Dendritic cell treated with granulocyte-macrophage colony-stimulating factor and Interleukin-4, amounts not matched to agents 40 ng/mL and 50 ng/mL, for 4 days (primary cell): ENCODE measurements around the gene OPALIN.

Experiments
- H3K27ac Mint-ChIP-seq: one replicate; pipeline ENCODE4 v1.8.0; 2022; ENCODE audit warnings: mild to moderate bottlenecking, mixed read lengths
- H3K27me3 Mint-ChIP-seq: one replicate; pipeline ENCODE4 v1.8.0; 2022; ENCODE audit warnings: mild to moderate bottlenecking, mixed read lengths
- H3K36me3 Mint-ChIP-seq: one replicate; pipeline ENCODE4 v1.8.0; 2022; ENCODE audit warnings: low read depth, mixed read lengths
- H3K4me1 Mint-ChIP-seq: one replicate; pipeline ENCODE4 v1.8.0; 2022; ENCODE audit warnings: low read depth, mixed read lengths
- H3K4me3 Mint-ChIP-seq: one replicate; pipeline ENCODE4 v1.8.0; 2022; ENCODE audit warnings: mild to moderate bottlenecking, moderate library complexity, mixed read lengths
- H3K9me3 Mint-ChIP-seq: one replicate; pipeline ENCODE4 v1.8.0; 2022; ENCODE audit warnings: mixed read lengths
- intact Hi-C: fragments of 100-400 bp; cut with micrococcal nuclease; formaldehyde crosslinking; loops from one replicate; pipeline ENCODE4 v1.15.0; 2022

OPALIN gene

GRCh38 chr10:96358851-96359540 is at the start of gene OPALIN:
OPALIN (minus strand) TSS chr10:96359002; CDS start chr10:96358896, 106 bp downstream.
- H3K4me3 Mint-ChIP-seq = no peak within 1 kb of the TSS
- H3K27ac Mint-ChIP-seq = no peak within 1 kb of the TSS
- no peaks in the 10 kb centered on the region for H3K4me1 Mint-ChIP-seq
- H3K27me3 Mint-ChIP-seq = peaks cover 5% of the 10 kb centered on the region
- intact Hi-C loops = no loop called here
- H3K9me3 Mint-ChIP-seq = no peaks in the 10 kb centered on the region
- H3K36me3 Mint-ChIP-seq = no peaks in the 10 kb centered on the region

GRCh38 chr10:96408201-96408600 is 49.4 kb upstream of the OPALIN start:
- Mint-ChIP-seq H3K36me3 (no peaks in the 10 kb centered on the region), H3K9me3 (no peaks in the 10 kb centered on the region), H3K27me3 (peaks cover 33% of the 10 kb centered on the region), H3K27ac (no peak overlapping the region), H3K4me3 (no peak overlapping the region), H3K4me1 (no peaks in the 10 kb centered on the region)
- intact Hi-C loops = no loop called here

DNA sequence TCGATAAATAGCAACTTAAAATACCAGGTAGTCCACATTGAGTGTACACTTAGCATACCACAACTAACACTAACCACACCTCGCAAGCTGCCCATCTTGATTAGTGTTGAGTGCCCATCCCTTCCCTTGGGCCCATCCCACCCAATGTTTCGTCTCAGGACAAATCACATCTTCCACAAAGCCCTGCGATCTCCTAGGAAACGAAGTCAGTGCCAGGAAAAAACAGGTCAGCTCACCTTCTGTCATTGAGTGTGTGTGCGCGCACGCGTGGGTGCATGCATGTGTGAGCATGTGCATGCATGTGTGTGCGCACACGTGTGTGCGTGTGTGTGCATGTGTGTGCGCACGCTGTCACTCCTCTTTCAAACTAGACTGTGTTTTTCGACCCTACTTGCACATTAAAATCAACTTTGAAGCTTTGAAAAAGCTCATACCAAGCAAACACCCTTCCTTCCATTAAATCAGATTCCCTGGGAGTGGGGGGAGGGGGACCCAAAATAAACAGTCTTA is 48.8 kb upstream of the OPALIN start:
- H3K4me3 Mint-ChIP-seq = no peak overlapping the region
- peaks cover 34% of the 10 kb centered on the region for H3K27me3 Mint-ChIP-seq
- H3K27ac Mint-ChIP-seq = no peak overlapping the region
- H3K4me1 Mint-ChIP-seq = no peaks in the 10 kb centered on the region
- H3K36me3 Mint-ChIP-seq = no peaks in the 10 kb centered on the region
- H3K9me3 Mint-ChIP-seq = no peaks in the 10 kb centered on the region
- intact Hi-C loops = no loop called here

DNA sequence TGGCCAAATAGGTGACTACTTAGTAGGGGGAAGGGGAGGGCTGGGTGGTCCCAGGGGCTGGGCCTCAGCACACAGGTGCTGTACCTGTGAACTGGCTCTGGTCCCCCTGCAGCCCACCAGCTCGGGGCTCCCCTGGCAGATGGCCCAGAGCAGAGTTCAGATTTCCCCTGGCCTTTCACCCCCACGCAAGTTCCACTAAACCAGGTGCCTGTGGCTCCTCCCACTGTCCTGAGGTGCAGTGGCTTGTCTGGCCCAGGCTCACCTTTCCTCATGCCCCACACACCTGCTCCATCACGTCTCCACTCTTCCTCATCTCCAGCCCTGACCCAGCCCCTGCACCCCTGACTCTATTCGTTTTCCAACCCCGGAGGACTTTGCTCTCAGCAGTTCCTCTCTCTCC is 47.3 kb upstream of the OPALIN start:
- intact Hi-C loops = no loop called here
- peaks cover 38% of the 10 kb centered on the region for H3K27me3 Mint-ChIP-seq
- H3K27ac Mint-ChIP-seq = no peak overlapping the region
- no peaks in the 10 kb centered on the region for H3K36me3 Mint-ChIP-seq
- no peaks in the 10 kb centered on the region for H3K9me3 Mint-ChIP-seq
- peaks cover 7% of the 10 kb centered on the region for H3K4me1 Mint-ChIP-seq
- H3K4me3 Mint-ChIP-seq = no peak overlapping the region

DNA sequence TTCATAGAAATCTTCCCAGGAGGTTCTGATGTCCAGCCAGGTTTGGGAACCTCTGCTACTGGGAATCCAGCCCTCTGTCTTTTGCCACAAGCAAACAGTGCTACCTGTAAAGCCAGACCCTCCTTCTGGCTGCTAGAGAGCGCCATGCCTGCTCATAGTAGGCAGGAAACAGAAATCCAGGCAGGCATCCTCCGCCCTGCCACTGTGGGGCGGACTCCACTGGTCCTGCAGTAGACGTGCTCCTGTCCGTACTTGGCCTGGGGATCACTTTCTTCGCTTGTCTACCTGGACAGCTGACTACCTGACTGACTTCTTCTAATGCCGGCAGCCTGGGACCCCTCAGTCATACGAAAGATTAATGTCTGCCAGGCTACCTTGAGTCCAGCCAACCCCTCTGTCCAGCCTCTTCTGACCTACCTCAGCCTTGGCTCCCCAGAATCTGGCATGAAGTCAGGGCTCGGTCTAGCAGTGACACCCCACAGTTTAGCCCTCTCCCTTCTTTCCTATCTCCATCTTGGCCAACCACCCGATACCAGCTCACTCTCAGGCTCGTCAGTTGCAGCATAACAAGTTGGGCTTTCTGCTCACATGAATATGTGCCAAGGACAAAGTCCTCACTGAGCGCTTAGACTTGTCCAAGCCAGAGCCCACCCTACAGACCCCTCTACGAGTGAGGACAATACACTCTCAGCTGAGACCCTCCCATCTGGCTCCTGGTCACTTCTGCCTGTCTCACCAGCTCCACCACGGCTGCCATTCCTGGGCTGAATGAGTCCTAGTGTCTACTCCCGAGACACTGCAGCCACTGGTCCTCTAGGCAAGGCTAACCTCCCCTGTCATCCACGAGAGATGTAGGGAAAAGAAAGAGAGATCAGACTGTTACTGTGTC is 43.9 kb upstream of the OPALIN start:
- Mint-ChIP-seq H3K27me3 (peaks cover 55% of the 10 kb centered on the region), H3K36me3 (no peaks in the 10 kb centered on the region), H3K27ac (no peak overlapping the region), H3K4me3 (no peak overlapping the region), H3K9me3 (no peaks in the 10 kb centered on the region), H3K4me1 (peaks cover 7% of the 10 kb centered on the region)
- intact Hi-C loops = no loop called here

GRCh38 chr10:96401036-96401435 is 42.2 kb upstream of the OPALIN start:
- H3K27ac Mint-ChIP-seq = no peak overlapping the region
- no peak overlapping the region for H3K4me3 Mint-ChIP-seq
- H3K9me3 Mint-ChIP-seq = no peaks in the 10 kb centered on the region
- intact Hi-C loops = no loop called here
- H3K36me3 Mint-ChIP-seq = no peaks in the 10 kb centered on the region
- peaks cover 52% of the 10 kb centered on the region for H3K27me3 Mint-ChIP-seq
- peaks cover 7% of the 10 kb centered on the region for H3K4me1 Mint-ChIP-seq

DNA sequence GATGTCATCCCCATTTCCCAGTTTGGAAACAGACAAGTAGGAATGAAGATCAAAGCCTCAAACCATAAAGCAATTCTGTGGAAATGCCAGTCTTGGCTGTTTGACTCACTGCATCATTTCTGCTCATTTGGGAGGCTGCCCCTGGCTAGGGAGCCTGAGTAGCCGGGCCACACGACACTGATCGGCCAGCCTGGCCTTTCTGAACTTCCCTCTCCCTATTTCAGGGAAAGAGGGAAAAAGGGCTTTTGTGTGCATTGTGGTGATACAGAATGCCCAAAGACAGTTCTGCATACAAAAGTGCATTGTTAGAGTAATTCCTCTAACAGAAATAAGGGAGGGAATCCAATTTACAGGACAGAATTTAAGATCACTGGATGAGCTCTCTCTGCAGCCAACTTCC is 41.7 kb upstream of the OPALIN start:
- no peak overlapping the region for H3K4me3 Mint-ChIP-seq
- intact Hi-C loops = no loop called here
- no peaks in the 10 kb centered on the region for H3K36me3 Mint-ChIP-seq
- no peaks in the 10 kb centered on the region for H3K9me3 Mint-ChIP-seq
- no peak overlapping the region for H3K27ac Mint-ChIP-seq
- peaks cover 52% of the 10 kb centered on the region for H3K27me3 Mint-ChIP-seq
- H3K4me1 Mint-ChIP-seq = peaks cover 7% of the 10 kb centered on the region

DNA sequence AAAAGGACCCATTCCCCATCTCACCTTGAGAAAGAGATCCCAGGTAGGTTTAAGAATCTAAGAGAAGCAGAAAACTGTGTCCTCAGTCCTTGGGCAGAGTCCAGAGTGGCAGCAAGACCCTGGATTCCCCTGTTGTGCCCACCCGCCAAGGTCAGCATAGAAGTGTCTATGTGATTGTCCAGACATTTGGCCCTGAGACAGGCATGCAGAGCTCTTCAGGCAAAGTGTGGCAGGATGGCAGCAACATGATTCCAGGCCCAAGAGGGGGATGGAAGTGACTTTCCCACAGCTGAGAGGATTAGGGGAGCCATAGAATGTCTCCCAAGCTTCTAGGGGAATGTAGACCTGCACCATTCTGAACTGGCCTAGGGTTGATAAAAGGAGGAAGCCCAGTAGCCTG is 39.1 kb upstream of the OPALIN start:
- Mint-ChIP-seq H3K9me3 (no peaks in the 10 kb centered on the region), H3K27me3 (peaks cover 57% of the 10 kb centered on the region), H3K4me1 (peaks cover 7% of the 10 kb centered on the region), H3K27ac (no peak overlapping the region), H3K36me3 (no peaks in the 10 kb centered on the region), H3K4me3 (no peak overlapping the region)
- intact Hi-C loops = loop anchor here (2.0 to 10.0 kb wide), 3 partner anchors 115 to 627 kb away; partner anchors contain the start of gene TLL2

DNA sequence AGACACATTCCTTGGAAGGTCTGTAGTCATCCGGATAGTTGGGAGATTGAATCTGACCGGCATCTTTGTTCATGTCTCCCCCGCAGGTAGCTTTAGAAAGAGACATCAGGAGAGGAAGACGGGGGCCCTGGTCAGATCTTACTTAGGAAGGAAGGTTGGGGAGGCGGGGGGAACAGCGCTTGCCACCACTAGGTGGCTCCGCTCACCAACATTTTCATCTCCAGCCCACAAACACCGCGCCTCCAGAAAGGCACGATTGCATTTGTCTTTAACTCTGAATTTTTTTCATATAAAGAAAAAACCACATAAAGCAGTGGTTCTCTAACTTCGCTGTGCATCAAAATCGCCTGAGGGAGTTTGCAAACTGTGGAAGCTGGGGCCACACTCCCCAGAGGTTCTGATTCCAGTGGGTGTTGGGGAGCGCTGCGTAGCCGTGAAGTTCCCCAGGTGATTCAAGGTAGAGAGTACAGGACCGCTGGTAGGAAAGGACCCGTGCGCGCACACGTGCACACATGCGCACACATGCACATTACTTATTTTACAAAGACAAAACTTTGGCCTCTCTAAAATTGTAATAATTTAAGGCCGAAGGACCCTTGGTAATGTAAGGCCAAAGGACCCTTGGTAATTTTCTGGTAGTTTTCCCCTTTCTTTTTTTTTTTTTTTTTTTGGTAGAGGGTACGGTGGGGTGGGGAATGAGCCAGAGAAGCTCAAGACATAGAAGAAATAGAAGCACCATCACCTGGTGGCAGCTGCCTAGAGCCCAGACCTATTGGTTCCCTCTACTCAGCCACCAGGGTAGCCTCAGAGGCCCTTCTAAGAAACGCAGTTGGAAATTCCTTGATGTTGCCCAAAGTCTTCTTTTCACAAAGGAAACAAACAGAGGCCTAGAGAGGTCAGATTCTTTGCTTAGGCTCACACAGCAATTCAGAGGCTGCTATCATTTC is 37.4 kb upstream of the OPALIN start:
- Mint-ChIP-seq H3K9me3 (no peaks in the 10 kb centered on the region), H3K27me3 (peaks cover 46% of the 10 kb centered on the region), H3K36me3 (no peaks in the 10 kb centered on the region), H3K4me1 (peaks cover 1% of the 10 kb centered on the region), H3K4me3 (no peak overlapping the region), H3K27ac (no peak overlapping the region)
- intact Hi-C loops = loop anchor here (2.0 to 10.0 kb wide), 3 partner anchors 117 to 629 kb away; partner anchors contain the start of gene TLL2

DNA sequence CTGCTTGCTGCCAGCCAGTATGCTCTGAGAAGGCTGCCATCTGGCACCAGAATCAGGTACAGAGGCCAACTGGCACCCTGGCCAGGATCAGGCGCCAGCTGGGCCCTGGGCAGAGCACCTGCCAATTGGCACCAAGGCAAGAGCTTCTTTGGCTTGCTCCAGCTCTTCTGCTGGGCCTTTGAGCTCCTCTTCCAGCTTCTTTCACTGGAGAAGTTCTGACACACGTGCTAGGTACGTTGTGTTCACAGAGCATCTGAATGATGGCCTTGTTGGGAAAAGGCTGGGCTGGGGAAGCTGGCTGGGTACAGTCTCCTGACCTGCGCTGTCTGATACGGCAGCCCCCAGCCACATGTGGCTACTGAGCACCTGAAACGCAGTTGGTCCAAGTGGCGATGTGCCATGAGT is 31.7 kb upstream of the OPALIN start:
- H3K27me3 Mint-ChIP-seq = peaks cover 29% of the 10 kb centered on the region
- H3K9me3 Mint-ChIP-seq = no peaks in the 10 kb centered on the region
- H3K36me3 Mint-ChIP-seq = no peaks in the 10 kb centered on the region
- H3K4me1 Mint-ChIP-seq = peaks cover 8% of the 10 kb centered on the region
- intact Hi-C loops = loop anchor here (10.0 kb wide), 2 partner anchors 224 to 634 kb away; no protein-coding TSS in a partner anchor
- H3K27ac Mint-ChIP-seq = no peak overlapping the region
- no peak overlapping the region for H3K4me3 Mint-ChIP-seq

DNA sequence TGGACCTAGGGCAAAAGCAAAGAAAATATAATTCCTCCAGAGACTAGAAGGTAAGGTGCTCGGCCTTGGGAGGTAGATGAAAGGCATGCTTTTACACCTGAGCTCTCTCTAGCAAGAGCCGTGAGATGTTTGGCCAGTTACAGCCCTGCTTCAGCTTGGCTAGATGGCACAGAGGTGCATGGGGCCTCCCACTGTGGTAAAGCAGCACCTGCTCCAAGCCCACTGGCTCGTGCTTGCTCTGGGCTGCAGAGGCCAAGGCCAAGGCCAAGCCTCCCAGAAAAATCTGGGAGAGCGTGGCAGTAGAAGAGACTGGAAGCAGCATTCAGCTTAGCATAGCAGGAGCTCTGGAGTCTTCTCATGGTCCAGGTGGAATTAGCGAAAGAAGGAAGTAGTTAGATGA is 31.0 kb upstream of the OPALIN start:
- Mint-ChIP-seq H3K9me3 (no peaks in the 10 kb centered on the region), H3K4me3 (no peak overlapping the region), H3K27me3 (peaks cover 27% of the 10 kb centered on the region), H3K36me3 (no peaks in the 10 kb centered on the region), H3K4me1 (peaks cover 8% of the 10 kb centered on the region), H3K27ac (no peak overlapping the region)
- intact Hi-C loops = loop anchor here (10.0 kb wide), 2 partner anchors 225 to 635 kb away; no protein-coding TSS in a partner anchor

GRCh38 chr10:96387601-96388000 is 28.8 kb upstream of the OPALIN start:
- intact Hi-C loops = no loop called here
- no peaks in the 10 kb centered on the region for H3K9me3 Mint-ChIP-seq
- H3K4me1 Mint-ChIP-seq = peaks cover 8% of the 10 kb centered on the region
- peaks cover 19% of the 10 kb centered on the region for H3K27me3 Mint-ChIP-seq
- no peak overlapping the region for H3K27ac Mint-ChIP-seq
- H3K4me3 Mint-ChIP-seq = no peak overlapping the region
- H3K36me3 Mint-ChIP-seq = no peaks in the 10 kb centered on the region

- no peaks in the 10 kb centered on the region for H3K9me3 Mint-ChIP-seq
- intact Hi-C loops = no loop called here
- peaks cover 8% of the 10 kb centered on the region for H3K4me1 Mint-ChIP-seq
- no peak overlapping the region for H3K4me3 Mint-ChIP-seq
- H3K27ac Mint-ChIP-seq = no peak overlapping the region
- no peaks in the 10 kb centered on the region for H3K36me3 Mint-ChIP-seq
- H3K27me3 Mint-ChIP-seq = peaks cover 19% of the 10 kb centered on the region
Measured at GRCh38 chr10:96387161-96387560, 28.4 kb upstream of the OPALIN start.
